ENCODE measurements around the gene CST8. TPM values are rescaled to one million over a fixed set of nuclear protein-coding genes. Genes with fewer than 3 reads are reported as not detected.

CST8 gene
- total RNA-seq, 6 experiments from 2014 or later: not detected

- no peak for DNase-seq
- no peak for TF ChIP-seq CTCF (IDR thresholded peaks at IDR 0.05)
- no peak overlapping the region for H3K4me3 Mint-ChIP-seq
- no peaks in the 10 kb centered on the region; the same call in 1 of the 2 replicates for H3K9me3 Mint-ChIP-seq
- no peaks in the 10 kb centered on the region for H3K27me3 Mint-ChIP-seq (ENCODE audit: insufficient read depth)
- no peaks in the 10 kb centered on the region for H3K4me1 Mint-ChIP-seq (ENCODE audit: low read depth)
- no peak overlapping the region for H3K27ac Mint-ChIP-seq
- no peaks in the 10 kb centered on the region for H3K36me3 Mint-ChIP-seq (ENCODE audit: low read depth)
Observed at GRCh38 chr20:23534801-23535593, 44.1 kb downstream of the CST8 start.

GRCh38 chr20:23536328-23536974 is 45.5 kb downstream of the CST8 start:
- TF ChIP-seq CTCF (IDR thresholded peaks at IDR 0.05): no peak
- no peak overlapping the region for H3K4me3 Mint-ChIP-seq
- DNase-seq: no peak
- no peaks in the 10 kb centered on the region for H3K36me3 Mint-ChIP-seq (ENCODE audit: low read depth)
- H3K27ac Mint-ChIP-seq: no peak overlapping the region
- no peaks in the 10 kb centered on the region for H3K9me3 Mint-ChIP-seq
- H3K4me1 Mint-ChIP-seq (ENCODE audit: low read depth): no peaks in the 10 kb centered on the region
- H3K27me3 Mint-ChIP-seq (ENCODE audit: insufficient read depth): no peaks in the 10 kb centered on the region

- H3K27me3 Mint-ChIP-seq (ENCODE audit: insufficient read depth): no peaks in the 10 kb centered on the region
- TF ChIP-seq CTCF (IDR thresholded peaks at IDR 0.05): no peak
- no peaks in the 10 kb centered on the region for H3K9me3 Mint-ChIP-seq
- no peak overlapping the region for H3K27ac Mint-ChIP-seq
- DNase-seq: no peak
- H3K4me1 Mint-ChIP-seq (ENCODE audit: low read depth): no peaks in the 10 kb centered on the region
- H3K4me3 Mint-ChIP-seq: no peak overlapping the region
- no peaks in the 10 kb centered on the region for H3K36me3 Mint-ChIP-seq (ENCODE audit: low read depth)
Observed at GRCh38 chr20:23537030-23537429, 46.1 kb downstream of the CST8 start.

- no peak overlapping the region for H3K4me3 Mint-ChIP-seq
- no peak for TF ChIP-seq CTCF (IDR thresholded peaks at IDR 0.05)
- no peaks in the 10 kb centered on the region for H3K36me3 Mint-ChIP-seq (ENCODE audit: low read depth)
- no peak overlapping the region for H3K27ac Mint-ChIP-seq
- no peaks in the 10 kb centered on the region for H3K27me3 Mint-ChIP-seq (ENCODE audit: insufficient read depth)
- no peaks in the 10 kb centered on the region for H3K4me1 Mint-ChIP-seq (ENCODE audit: low read depth)
- no peak for DNase-seq
- H3K9me3 Mint-ChIP-seq: no peaks in the 10 kb centered on the region; the same call in 1 of the 2 replicates
Observed at GRCh38 chr20:23540624-23541023, 49.7 kb downstream of the CST8 start.

GRCh38 chr20:23541330-23541729 is 50.4 kb downstream of the CST8 start:
- DNase-seq: no peak
- no peak overlapping the region for H3K4me3 Mint-ChIP-seq
- H3K9me3 Mint-ChIP-seq: no peaks in the 10 kb centered on the region; the same call in 1 of the 2 replicates
- no peaks in the 10 kb centered on the region for H3K36me3 Mint-ChIP-seq (ENCODE audit: low read depth)
- H3K27ac Mint-ChIP-seq: no peak overlapping the region
- H3K4me1 Mint-ChIP-seq (ENCODE audit: low read depth): no peaks in the 10 kb centered on the region
- no peaks in the 10 kb centered on the region for H3K27me3 Mint-ChIP-seq (ENCODE audit: insufficient read depth)
- TF ChIP-seq CTCF (IDR thresholded peaks at IDR 0.05): no peak
